H1 (cell line): ENCODE measurements around the gene RBM44.

Experiments used
- CBX8 ChIP-seq: fragments of 300-800, 300-1000 bp; sonication (generic); IDR thresholded peaks from 2 replicates; pipeline ENCODE4 v1.7.1; 2016; ENCODE audit warnings: low read depth, low read length, borderline replicate concordance
- EZH2 ChIP-seq: fragments of 200-600 bp; sonication (generic); IDR thresholded peaks from 2 replicates; pipeline ENCODE4 v1.7.1; 2012; ENCODE audit warnings: low read depth, mild to moderate bottlenecking, moderate library complexity, low read length, inconsistent platforms; ENCODE audit not compliant: severe bottlenecking
- JUN ChIP-seq: IDR thresholded peaks from 2 replicates; pipeline ENCODE4 v1.6.1; 2011; ENCODE audit warnings: low read depth, mild to moderate bottlenecking, improper control_type of control experiment, low read length
- JUND ChIP-seq: IDR thresholded peaks from 2 replicates; pipeline ENCODE4 v1.6.1; 2011; ENCODE audit warnings: mild to moderate bottlenecking, improper control_type of control experiment, low read length
- POLR2A ChIP-seq, 2 experiments: IDR thresholded peaks; 1 replicate in 1 of 2; 2 replicates in 1 of 2; pipeline ENCODE4 v1.6.1; 2011; ENCODE audit warnings: low read depth in 2 of 2, low read length in 2 of 2, mild to moderate bottlenecking in 2 of 2; ENCODE audit errors: control extremely low read depth in 1 of 2
- POLR2AphosphoS5 ChIP-seq: IDR thresholded peaks from 2 replicates; pipeline ENCODE4 v1.6.1; 2011; ENCODE audit warnings: low read depth, low read length
- RFX5 ChIP-seq: IDR thresholded peaks from 2 replicates; pipeline ENCODE4 v1.6.1; 2011; ENCODE audit warnings: low read depth, low read length, improper control_type of control experiment, borderline replicate concordance
- TEAD4 ChIP-seq: IDR thresholded peaks from 2 replicates; pipeline ENCODE4 v1.6.1; 2012; ENCODE audit warnings: low read depth, low read length, inconsistent platforms, mixed read lengths
- TF ChIP-seq, protein P1 (sequence below), 3 experiments: IDR thresholded peaks; 1 replicate in 2 of 3; 2 replicates in 1 of 3; pipeline versions ENCODE4 v1.5.1 to v1.6.1; 2011; ENCODE audit warnings: low read length in 3 of 3, mild to moderate bottlenecking in 3 of 3, inconsistent platforms in 2 of 3, low read depth in 1 of 3, moderate library complexity in 1 of 3; ENCODE audit not compliant: insufficient read depth in 1 of 3; ENCODE audit errors: control extremely low read depth in 1 of 3

DNA sequence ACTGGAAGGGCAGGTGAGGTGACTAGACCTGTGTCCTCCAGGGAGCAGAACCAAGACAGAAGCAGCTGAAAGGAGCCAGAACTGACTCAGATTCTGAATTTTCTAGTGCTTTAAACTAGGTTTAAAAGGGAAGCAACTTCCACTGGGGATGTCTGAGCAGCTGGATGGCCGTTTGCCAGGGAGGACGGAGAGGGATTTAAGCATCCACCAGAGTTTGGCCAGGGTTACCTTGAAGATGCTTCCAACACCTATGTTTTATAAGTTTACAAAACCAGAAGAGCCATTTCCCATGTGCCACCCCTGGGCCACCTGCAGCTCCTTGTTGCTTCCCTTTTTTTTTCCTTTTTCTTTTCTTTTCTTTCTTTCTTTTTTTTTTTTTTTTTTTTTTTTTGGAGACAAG, 48.6 kb upstream of the RBM44 start:
- TF ChIP-seq POLR2A (IDR thresholded peaks at IDR 0.05; ENCODE audit: control extremely low read depth in 1 of 2, low read depth in 2 of 2, low read length in 2 of 2), result no peak
- TF ChIP-seq, protein P1, sequence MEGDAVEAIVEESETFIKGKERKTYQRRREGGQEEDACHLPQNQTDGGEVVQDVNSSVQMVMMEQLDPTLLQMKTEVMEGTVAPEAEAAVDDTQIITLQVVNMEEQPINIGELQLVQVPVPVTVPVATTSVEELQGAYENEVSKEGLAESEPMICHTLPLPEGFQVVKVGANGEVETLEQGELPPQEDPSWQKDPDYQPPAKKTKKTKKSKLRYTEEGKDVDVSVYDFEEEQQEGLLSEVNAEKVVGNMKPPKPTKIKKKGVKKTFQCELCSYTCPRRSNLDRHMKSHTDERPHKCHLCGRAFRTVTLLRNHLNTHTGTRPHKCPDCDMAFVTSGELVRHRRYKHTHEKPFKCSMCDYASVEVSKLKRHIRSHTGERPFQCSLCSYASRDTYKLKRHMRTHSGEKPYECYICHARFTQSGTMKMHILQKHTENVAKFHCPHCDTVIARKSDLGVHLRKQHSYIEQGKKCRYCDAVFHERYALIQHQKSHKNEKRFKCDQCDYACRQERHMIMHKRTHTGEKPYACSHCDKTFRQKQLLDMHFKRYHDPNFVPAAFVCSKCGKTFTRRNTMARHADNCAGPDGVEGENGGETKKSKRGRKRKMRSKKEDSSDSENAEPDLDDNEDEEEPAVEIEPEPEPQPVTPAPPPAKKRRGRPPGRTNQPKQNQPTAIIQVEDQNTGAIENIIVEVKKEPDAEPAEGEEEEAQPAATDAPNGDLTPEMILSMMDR (IDR thresholded peaks at IDR 0.05; ENCODE audit: control extremely low read depth in 1 of 3, insufficient read depth in 1 of 3, low read depth in 1 of 3, low read length in 3 of 3), result no peak
- TF ChIP-seq POLR2AphosphoS5, result no peak
- no peak for TF ChIP-seq EZH2
- TF ChIP-seq CBX8, result no peak
- no peak for TF ChIP-seq TEAD4
- TF ChIP-seq JUN, result no peak
- no peak for TF ChIP-seq RFX5
- no peak for TF ChIP-seq JUND
